Astrocyte of the cerebellum (primary cell): ENCODE measurements around the gene KCNK13.

Experiments
- DNase-seq: peaks from one replicate; pipeline ENCODE4 v3.0.0-alpha.2; 2011; ENCODE audit warnings: low read depth
- H3K4me3 ChIP-seq: 2 replicates; pipeline ENCODE4 v1.5.1; 2011; ENCODE audit warnings: mild to moderate bottlenecking, low read depth, low read length, moderate library complexity
- CTCF ChIP-seq: IDR thresholded peaks from 2 replicates; pipeline ENCODE4 v1.5.1; 2012; ENCODE audit warnings: low read length, low read depth, moderate library complexity, mild to moderate bottlenecking; ENCODE audit errors: missing control alignments
- in situ Hi-C: cut with HindIII; loops from 2 replicates; pipeline ENCODE4 v1.10.0; 2017; ENCODE audit warnings: low sequenced_read_pairs

Gene KCNK13

GRCh38 chr14:90179357-90179756 lies 117.6 kb downstream of the KCNK13 start:
- in situ Hi-C loops, result no loop called here
- no peak overlapping the region for H3K4me3 ChIP-seq
- TF ChIP-seq CTCF, result no peak
- DNase-seq, result no peak

- no peak for DNase-seq
- in situ Hi-C loops, result no loop called here
- no peak for TF ChIP-seq CTCF
- H3K4me3 ChIP-seq, result no peak overlapping the region
Measured at GRCh38 chr14:90179809-90180779, 118.3 kb downstream of the KCNK13 start.

GRCh38 chr14:90184094-90184493 lies 122.3 kb downstream of the KCNK13 start:
- H3K4me3 ChIP-seq, result no peak overlapping the region
- in situ Hi-C loops, result no loop called here
- DNase-seq, result no peak
- no peak for TF ChIP-seq CTCF

- no peak overlapping the region for H3K4me3 ChIP-seq
- no peak for TF ChIP-seq CTCF
- in situ Hi-C loops, result no loop called here
- DNase-seq, result no peak
Measured at GRCh38 chr14:90184571-90185266, 122.9 kb downstream of the KCNK13 start.

- TF ChIP-seq CTCF, result no peak
- no peak for DNase-seq
- in situ Hi-C loops, result no loop called here
- no peak overlapping the region for H3K4me3 ChIP-seq
Measured at GRCh38 chr14:90188588-90188987, 126.8 kb downstream of the KCNK13 start.

- no peak for TF ChIP-seq CTCF
- in situ Hi-C loops, result no loop called here
- no peak for DNase-seq
- H3K4me3 ChIP-seq, result no peak overlapping the region
Measured at GRCh38 chr14:90191154-90191553, 129.4 kb downstream of the KCNK13 start.
